HG03442 (cell line): ENCODE measurements around the gene KIF21A.

Source experiments
- ATAC-seq: cut with Tn5 transposase; IDR thresholded peaks from one replicate; pipeline ENCODE4 v1.9.1; 2021; ENCODE audit warnings: mild to moderate bottlenecking, moderate library complexity; ENCODE audit not compliant: unreplicated experiment

The KIF21A gene

GRCh38 chr12:39431797-39432196 lies 11.1 kb downstream of the KIF21A start:
- ATAC-seq: no peak

GRCh38 chr12:39431002-39431796 lies 11.7 kb downstream of the KIF21A start:
- no peak for ATAC-seq

DNA sequence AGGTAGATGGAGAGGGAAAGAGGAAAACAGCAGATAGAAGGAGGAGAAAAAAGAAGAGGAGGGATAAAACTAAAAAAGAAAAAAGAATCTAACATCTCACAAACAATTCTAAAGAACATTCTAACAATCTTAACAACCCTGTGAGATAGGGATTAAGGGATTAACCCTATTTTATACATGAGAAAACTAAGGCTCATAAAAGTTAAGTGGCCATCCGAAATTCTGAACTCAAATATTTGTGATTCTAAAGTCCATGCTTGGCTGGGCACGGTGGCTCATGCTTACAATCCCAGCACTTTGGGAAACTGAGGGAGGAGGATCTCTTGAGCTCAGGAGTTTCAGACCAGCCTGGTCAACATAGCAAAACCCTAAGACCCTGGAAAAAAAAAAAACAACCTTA lies 13.1 kb downstream of the KIF21A start:
- ATAC-seq: no peak

DNA sequence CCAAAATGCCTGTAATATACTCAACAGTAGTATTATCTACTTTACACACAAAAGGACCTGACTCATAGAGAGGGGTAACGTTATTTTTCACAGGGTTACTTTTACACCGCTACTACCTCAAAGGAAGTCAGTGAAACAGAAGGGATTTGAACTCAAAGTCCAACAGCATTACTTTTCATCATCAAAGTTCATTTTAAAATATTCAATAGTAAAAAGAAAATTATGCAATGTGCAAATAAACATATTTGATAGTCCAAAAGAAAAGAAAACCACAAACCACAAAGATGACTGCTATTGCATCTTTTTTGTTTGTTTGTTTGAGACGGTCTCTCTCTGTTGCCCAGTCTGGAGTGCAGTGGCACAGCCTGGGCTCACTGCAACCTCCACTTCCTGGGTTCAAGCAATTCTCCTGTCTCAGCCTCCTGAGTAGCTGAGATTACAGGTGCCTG lies 15.5 kb downstream of the KIF21A start:
- ATAC-seq: no peak

DNA sequence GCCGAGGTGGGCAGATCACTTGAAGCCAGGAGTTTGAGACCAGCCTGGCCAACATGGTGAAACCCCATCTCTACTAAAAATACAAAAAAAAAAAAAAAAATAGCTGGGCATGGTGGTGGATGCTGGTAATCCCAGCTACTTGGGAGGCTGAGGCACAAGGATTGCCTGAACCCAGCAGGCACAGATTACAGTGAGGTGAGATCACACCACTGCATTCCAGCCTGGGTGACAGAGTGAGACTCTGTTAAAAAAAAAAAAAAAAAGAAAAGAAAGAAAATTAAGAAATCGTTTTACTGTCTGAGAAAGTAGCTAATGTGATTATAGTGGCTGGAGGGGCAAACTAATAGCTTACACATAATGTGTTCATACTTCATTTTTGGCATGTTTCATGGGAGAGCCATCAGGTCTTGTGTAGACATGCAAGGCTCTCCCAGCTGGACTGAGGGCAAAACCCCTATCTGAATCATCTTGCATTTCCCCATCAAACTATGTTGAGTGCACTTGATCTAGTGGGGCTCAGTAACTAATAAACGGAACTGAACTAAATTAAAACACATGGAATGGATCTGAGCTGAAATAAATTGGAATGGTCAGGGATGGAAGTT lies 16.2 kb downstream of the KIF21A start:
- ATAC-seq: no peak

GRCh38 chr12:39420043-39420442 lies 22.9 kb downstream of the KIF21A start:
- ATAC-seq: no peak

DNA sequence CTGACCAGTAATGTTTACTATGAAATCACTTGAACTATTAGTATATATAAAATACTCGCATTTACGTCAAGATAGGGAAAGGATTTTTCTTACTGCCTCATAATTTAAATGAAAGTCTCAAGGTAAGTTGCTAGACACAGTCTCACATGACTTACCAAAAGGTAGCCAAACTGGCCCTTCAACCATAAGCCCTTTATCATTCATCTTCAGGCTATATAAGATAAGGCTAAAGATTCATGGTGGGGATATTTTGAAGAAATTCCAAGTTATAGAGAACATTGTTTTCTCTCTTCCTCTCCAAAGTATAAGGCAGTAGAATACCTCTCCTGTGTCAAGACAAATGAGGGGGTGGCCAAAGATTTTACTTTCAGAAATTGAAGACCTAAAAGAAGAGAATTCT lies 23.4 kb downstream of the KIF21A start:
- no peak for ATAC-seq

- ATAC-seq: no peak
Measured at GRCh38 chr12:39417916-39418315, 25.0 kb downstream of the KIF21A start.

DNA sequence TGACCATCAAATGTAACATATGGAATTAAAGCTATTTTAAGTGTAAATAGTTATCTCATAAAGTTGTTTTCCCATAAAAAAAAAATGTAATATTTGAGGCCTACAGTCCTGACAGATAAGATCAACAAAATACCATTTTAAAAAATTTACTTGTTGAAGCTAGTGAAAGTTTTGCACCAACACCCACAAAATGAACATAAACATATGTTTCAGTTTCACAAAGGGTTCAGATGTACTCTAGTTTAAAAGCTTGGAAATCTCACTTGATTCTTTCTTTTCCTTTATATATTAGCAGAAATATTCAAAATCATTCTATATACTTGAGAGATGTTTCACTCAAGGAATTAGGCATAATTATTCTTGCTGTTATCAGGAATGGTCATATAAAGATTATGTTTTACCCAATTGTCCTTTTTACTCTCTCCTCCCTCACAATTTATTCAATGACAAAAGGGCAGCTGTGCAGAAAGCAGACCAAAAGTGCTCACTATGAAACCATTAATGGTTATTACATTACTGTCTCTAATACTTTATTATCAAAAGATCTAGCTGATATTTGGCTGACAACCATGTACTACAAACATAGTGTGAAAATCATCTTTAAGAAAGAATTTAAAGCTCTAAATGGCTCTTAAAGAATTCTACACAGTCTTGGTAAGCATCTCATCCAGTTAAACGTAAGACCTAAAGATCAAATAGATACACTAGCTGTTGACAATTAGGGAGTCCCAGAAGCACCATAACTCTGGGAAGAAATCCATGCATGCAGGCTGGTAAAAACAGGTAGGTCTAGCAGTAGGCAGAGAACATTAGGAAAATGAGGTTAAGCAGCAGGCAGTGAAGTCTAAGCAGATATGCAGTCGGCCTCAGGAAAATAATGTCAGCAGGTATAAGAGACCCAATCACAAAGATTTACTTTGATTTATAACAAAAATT lies 28.8 kb downstream of the KIF21A start:
- ATAC-seq: no peak

- ATAC-seq: no peak
Measured at GRCh38 chr12:39412210-39412609, 30.7 kb downstream of the KIF21A start.

DNA sequence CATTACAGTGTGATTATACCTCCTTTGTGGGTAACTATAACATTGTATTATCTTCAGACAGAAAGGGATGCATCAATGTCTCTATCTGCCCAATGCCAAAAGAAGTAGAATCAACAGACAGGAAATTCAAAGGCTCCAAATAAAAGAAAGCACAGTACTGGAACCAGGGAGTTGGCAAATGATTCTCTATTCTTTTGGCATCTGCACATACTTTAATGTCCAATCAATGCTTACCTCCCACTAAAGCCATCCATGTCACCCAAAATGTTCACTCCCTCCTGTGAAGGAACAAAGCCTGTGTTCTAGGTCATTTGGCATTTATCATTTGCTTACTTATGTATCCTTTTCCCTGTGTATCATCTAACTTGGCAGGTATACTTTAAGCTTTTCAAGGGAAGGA lies 36.7 kb downstream of the KIF21A start:
- no peak for ATAC-seq

DNA sequence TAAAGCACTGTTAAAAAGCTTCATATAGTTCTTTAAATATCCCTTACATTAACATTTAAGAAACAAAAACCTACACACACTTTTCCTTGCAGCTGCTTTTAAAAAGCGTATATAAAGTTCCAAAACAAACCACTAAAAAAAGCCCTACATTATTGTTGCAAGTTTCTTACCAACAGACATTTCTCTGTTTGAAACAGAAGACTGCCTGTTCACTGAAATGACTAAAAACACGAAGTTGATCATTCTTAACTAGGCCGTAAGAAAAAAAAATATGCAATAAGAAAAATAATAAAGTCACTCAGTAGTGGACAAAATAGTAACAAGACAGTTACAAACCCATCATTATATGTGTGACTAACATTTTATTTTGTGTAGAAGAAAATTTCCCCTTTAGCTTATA lies 37.3 kb downstream of the KIF21A start:
- ATAC-seq: no peak

DNA sequence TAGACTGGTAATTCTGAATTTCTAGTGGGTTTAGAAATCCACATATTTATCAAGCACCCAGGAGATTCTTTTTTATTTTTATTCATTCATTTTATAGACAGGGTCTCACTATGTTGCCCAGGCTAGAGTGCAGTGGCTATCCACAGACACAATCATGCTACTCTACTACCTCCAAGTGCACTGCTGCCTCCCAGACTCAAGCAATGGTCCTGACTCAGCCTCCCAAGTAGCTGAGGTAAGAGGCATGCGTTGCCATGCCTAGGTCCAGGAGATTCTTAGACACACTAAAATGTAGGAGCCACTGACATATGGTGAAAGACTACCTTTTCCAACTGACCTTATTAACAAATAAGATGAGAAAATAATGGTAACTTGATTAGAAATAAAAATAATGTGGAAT lies 38.9 kb downstream of the KIF21A start:
- ATAC-seq: no peak

- ATAC-seq: no peak
Measured at GRCh38 chr12:39403376-39403775, 39.5 kb downstream of the KIF21A start.

GRCh38 chr12:39402922-39403321 lies 40.0 kb downstream of the KIF21A start:
- peak; percentile 58 for ATAC-seq

- ATAC-seq: no peak
Measured at GRCh38 chr12:39401459-39401858, 41.5 kb downstream of the KIF21A start.

- ATAC-seq: no peak
Measured at GRCh38 chr12:39395866-39396265, 47.1 kb downstream of the KIF21A start.

- ATAC-seq: no peak
Measured at GRCh38 chr12:39393890-39394289, 49.0 kb downstream of the KIF21A start.

DNA sequence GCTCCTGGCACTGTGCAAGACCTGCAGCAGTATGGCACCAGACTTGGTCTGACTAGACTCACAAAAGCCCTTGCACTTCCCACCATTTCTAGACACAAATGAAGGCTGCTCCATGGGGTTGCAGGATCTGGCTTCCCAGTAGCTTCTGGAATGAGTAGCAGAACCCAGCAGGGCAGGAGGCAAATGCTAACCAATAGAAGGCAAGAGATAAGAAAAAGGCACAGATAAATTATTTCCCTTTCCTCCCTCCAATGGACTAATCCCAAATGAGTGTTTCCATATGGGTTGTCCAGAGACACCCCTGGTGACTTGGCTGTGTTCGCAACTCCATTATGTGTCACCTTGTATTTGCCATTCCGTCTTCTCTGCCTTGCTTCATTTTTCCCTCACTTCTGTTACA lies 49.7 kb downstream of the KIF21A start:
- ATAC-seq: no peak

DNA sequence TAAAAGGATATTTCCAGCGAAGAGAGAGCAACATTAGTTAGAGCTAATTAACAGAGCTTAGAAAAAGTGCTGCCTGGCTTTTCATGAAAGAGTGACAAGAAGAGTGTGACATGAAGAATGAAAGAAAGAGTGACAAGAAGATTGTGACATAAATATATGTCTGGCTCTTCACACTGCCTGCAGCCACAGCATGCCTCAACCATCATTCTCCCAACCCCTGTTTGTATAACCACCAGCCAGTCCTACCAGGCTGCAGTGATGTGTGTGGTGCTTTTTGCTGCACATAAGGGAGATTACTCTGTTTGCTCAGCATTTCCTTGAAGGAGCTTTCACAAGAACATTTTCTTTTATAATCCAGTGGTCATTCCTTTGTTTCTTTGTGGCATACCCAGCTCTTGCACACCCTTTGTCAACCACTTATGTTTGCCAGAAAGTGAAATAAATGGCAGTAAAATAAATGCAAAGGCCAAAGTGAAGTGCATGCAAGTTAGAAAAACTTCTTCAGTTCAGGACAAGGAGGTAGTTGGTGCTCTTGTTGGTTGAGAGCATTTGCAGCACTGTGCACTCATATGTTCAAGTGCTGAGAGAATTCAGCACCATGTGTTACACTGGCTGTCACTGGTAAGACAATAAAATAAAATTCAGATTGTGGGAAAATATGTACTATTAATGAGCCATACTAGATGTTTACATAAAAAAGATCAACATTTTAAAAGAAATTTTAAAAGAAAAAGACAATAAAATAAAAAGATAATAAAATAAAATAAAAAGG lies 50.6 kb downstream of the KIF21A start:
- ATAC-seq: no peak

DNA sequence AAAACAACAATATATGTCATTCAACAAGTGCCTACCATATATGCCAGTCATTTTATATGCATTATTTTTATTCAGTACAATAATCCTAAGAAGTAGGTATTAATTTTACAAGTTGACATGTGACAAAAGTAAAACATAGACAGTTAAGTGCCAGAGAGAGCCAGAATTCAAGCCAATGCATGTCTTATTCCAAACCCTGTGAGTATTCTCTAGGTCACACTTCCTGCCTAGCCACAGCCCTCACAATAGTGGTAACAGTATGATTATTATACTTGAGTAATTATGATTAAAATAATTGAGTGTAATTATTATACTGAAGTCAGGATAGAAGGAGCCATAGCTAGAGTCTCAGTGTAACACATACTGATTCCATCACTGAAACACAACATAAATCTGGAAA lies 52.2 kb downstream of the KIF21A start:
- no peak for ATAC-seq
